Sigmoid colon (tissue), 7 donors: Measurements from ENCODE around the gene CHRM5. TPM values are rescaled to one million over a fixed set of nuclear protein-coding genes. Genes with fewer than 3 reads are reported as not detected.
"Not testable (repeated sequence)": the region's sequence is repeated elsewhere in the genome, so short reads cannot be mapped to it uniquely, and the experiment has no call there.

Experiments
- DNase-seq: peaks from one replicate; pipeline ENCODE4 v3.0.0-alpha.2; 2019
- H3K27ac ChIP-seq, 4 donors: fragments of 200-600 bp; sonication (generic); one replicate each; pipeline ENCODE4 v1.5.1; 2016 to 2019; ENCODE audit warnings: mild to moderate bottlenecking in 1 of 4
- H3K27me3 ChIP-seq, 3 donors: fragments of 200-600 bp; sonication (generic); one replicate each; pipeline ENCODE4 v1.5.1; 2019; ENCODE audit warnings: mild to moderate bottlenecking in 1 of 3
- H3K36me3 ChIP-seq, 4 donors: fragments of 200-600 bp; sonication (generic); one replicate each; pipeline ENCODE4 v1.5.1; 2016 to 2019
- H3K4me1 ChIP-seq, 4 donors: fragments of 200-600 bp; sonication (generic); one replicate each; pipeline ENCODE4 v1.5.1; 2017 to 2019
- H3K4me3 ChIP-seq, 4 donors: fragments of 200-600 bp; sonication (generic); one replicate each; pipeline ENCODE4 v1.5.1; 2017 to 2019; ENCODE audit warnings: mild to moderate bottlenecking in 2 of 4, moderate library complexity in 1 of 4
- H3K9me3 ChIP-seq, 4 donors: fragments of 200-600 bp in 3 of 4; sonication (generic) in 3 of 4; one replicate each; pipeline versions ENCODE4 v1.5.1 to v1.6.1; 2013 to 2019
- EP300 ChIP-seq, 4 donors: sonication (generic); formaldehyde crosslinking; IDR thresholded peaks; one replicate each; pipeline ENCODE4 v1.6.1; 2017; ENCODE audit warnings: antibody characterized with exemption in 4 of 4
- POLR2A ChIP-seq, 2 donors: fragments of 450-650 bp; IDR thresholded peaks; one replicate each; pipeline ENCODE4 v1.6.1; 2016; ENCODE audit warnings: antibody characterized with exemption in 2 of 2, mild to moderate bottlenecking in 2 of 2, moderate library complexity in 2 of 2
- POLR2AphosphoS5 ChIP-seq, 4 donors: sonication (generic); formaldehyde crosslinking; IDR thresholded peaks; one replicate each; pipeline ENCODE4 v1.6.1; 2017; ENCODE audit warnings: antibody characterized with exemption in 4 of 4
- WGBS, 2 donors: extraction: QIAGEN DNeasy Blood & Tissue Kit; methylation state at CpG; one replicate each; pipeline ENCODE4 v1.1.7; 2013; 5-methylcytosine and 5-hydroxymethylcytosine counted together
- intact Hi-C: fragments of 100-400 bp; cut with DNase I; formaldehyde crosslinking; loops from one replicate; pipeline ENCODE4 v1.15.1; 2023
- polyA plus RNA-seq, 3 donors: library from polyadenylated mRNA; stranded (reverse); fragments of 200-250 nt; gene quantifications; one replicate each; pipeline ENCODE4 v1.2.3, GENCODE V29; 2013
- total RNA-seq, 4 donors: library from RNA; depleted of rRNA; stranded (reverse); fragments of >200 nt; gene quantifications; one replicate each; pipeline ENCODE4 v1.1.0, GENCODE V29; 2016
- TF ChIP-seq, protein P1 (sequence below), 4 experiments: fragments of 450-650 bp in 3 of 4; fragments of 200-600 bp in 1 of 4; IDR thresholded peaks; one replicate each; pipeline ENCODE4 v1.5.1; 2016 to 2019; ENCODE audit warnings: antibody characterized with exemption in 4 of 4, mild to moderate bottlenecking in 3 of 4, moderate library complexity in 2 of 4
- donor health status: healthy with polysubstance abuse.
- donor health status: Bipolar disorder and iron deficiency.
- donor health status: healthy.

Gene CHRM5
- total and polyA plus RNA-seq, 7 donors: 0.01 TPM; not detected in 6

DNA sequence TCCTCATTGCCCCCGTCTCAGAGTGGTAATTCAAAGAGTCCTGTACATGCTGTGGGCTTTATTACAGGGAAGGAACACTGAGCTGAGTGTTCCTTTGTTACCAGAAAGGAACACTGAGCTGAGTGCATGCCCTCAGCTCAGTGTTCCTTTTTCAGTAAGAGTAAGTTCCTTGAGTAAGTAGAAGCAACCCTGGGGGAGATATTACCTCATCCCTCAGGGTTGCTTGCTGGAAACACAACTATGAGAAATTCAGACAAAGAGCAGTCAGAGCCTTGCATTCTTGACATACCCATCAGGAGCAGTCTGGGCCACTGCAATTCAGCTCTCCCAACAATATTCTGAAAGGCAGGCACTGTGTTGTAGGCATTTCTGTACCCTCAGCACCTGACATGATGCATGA, 17.0 kb downstream of the CHRM5 start:
- no peaks in the 10 kb centered on the region for H3K27me3 ChIP-seq
- no peak for DNase-seq
- H3K27ac ChIP-seq: no peak overlapping the region
- H3K4me3 ChIP-seq: no peak overlapping the region
- WGBS, 2 donors: 39 to 61% methylated on average over 1 of the region's 1 CpG
- no peak for TF ChIP-seq POLR2A (IDR thresholded peaks at IDR 0.05)
- intact Hi-C loops: no loop called here
- no peaks in the 10 kb centered on the region for H3K9me3 ChIP-seq
- H3K4me1 ChIP-seq: peaks cover 0 to 10% (median 2%) of the 10 kb centered on the region in 4 donors
- H3K36me3 ChIP-seq: no peaks in the 10 kb centered on the region

DNA sequence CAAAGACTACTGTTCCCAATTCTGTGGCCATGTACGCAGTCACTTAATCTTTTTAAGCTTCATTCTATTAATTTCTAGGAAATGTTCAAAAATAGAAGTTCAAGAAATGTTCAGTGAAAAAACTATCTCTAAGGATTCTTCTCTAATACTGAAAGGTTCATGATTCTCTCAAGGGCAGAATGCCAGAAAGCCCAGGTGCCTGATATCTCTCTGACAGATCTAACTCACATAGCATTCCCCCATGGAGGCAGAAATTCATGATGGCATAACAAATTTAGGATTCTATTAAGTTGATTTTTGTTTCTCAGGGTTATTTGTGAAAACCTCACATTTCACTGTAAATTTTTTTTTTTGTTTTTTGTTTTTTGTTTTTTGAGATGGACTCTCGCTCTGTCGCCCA, 17.5 kb downstream of the CHRM5 start:
- 67% methylated on average over 3 of the region's 3 CpGs for WGBS, 2 donors
- no peaks in the 10 kb centered on the region for H3K9me3 ChIP-seq
- TF ChIP-seq EP300 (IDR thresholded peaks at IDR 0.05) (no peak), POLR2A (IDR thresholded peaks at IDR 0.05) (no peak), POLR2AphosphoS5 (IDR thresholded peaks at IDR 0.05) (no peak)
- TF ChIP-seq, protein P1, sequence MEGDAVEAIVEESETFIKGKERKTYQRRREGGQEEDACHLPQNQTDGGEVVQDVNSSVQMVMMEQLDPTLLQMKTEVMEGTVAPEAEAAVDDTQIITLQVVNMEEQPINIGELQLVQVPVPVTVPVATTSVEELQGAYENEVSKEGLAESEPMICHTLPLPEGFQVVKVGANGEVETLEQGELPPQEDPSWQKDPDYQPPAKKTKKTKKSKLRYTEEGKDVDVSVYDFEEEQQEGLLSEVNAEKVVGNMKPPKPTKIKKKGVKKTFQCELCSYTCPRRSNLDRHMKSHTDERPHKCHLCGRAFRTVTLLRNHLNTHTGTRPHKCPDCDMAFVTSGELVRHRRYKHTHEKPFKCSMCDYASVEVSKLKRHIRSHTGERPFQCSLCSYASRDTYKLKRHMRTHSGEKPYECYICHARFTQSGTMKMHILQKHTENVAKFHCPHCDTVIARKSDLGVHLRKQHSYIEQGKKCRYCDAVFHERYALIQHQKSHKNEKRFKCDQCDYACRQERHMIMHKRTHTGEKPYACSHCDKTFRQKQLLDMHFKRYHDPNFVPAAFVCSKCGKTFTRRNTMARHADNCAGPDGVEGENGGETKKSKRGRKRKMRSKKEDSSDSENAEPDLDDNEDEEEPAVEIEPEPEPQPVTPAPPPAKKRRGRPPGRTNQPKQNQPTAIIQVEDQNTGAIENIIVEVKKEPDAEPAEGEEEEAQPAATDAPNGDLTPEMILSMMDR (IDR thresholded peaks at IDR 0.05): no peak
- intact Hi-C loops: no loop called here
- H3K27me3 ChIP-seq: no peaks in the 10 kb centered on the region
- no peak for DNase-seq
- peaks cover 0 to 10% (median 2%) of the 10 kb centered on the region in 4 donors for H3K4me1 ChIP-seq
- no peak overlapping the region for H3K27ac ChIP-seq
- H3K36me3 ChIP-seq: no peaks in the 10 kb centered on the region
- no peak overlapping the region for H3K4me3 ChIP-seq

DNA sequence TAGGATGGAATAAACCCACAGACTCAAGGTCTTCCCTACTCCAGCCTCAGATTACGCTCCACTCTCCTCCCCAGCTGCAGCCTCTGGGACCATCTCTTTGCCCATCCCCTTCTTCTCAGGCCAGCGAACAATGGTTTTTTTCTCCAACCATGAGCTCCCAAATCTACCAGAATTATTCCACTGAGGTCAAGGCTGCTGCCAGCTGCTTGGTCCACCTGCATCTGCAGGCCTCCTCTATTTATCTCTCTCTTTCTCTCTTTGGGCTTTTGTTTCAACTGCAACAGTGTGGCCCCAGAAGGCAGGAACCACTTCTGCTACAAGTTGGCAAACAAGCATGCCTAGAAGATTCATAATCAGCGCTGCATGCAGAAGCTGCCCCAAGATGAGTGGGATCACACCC, 19.1 kb downstream of the CHRM5 start:
- Histone ChIP-seq H3K9me3 (no peaks in the 10 kb centered on the region), H3K36me3 (no peaks in the 10 kb centered on the region), H3K4me1 (peaks cover 0 to 10% (median 2%) of the 10 kb centered on the region in 4 donors), H3K4me3 (no peak overlapping the region), H3K27ac (no peak overlapping the region), H3K27me3 (no peaks in the 10 kb centered on the region)
- intact Hi-C loops: no loop called here
- no peak for TF ChIP-seq POLR2AphosphoS5 (IDR thresholded peaks at IDR 0.05)
- TF ChIP-seq, protein P1 (IDR thresholded peaks at IDR 0.05): no peak
- no peak for TF ChIP-seq POLR2A (IDR thresholded peaks at IDR 0.05)
- TF ChIP-seq EP300 (IDR thresholded peaks at IDR 0.05): no peak
- DNase-seq: no peak
- 94 to 97% methylated on average over 3 of the region's 3 CpGs for WGBS, 2 donors

DNA sequence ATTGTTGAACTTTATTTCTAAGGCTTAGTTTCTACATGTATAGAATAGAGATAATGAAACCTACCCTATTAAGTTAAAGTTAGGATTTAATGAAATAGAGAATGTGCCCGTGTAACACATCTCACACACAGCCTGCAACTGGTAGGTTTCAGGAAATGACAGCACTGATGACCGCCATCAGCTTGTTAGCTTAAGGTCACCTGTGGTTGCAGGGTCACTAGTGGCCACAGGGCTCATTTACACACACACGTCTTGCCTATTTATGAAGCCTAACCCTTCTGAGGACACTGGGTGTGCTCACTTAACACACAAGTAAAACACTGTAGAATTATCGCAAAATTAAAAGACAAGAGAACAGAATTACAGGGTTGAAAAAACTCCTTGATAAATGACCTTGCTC, 20.1 kb downstream of the CHRM5 start:
- H3K27me3 ChIP-seq: no peaks in the 10 kb centered on the region
- no peak overlapping the region for H3K27ac ChIP-seq
- H3K9me3 ChIP-seq: no peaks in the 10 kb centered on the region
- peaks cover 0 to 10% (median 2%) of the 10 kb centered on the region in 4 donors for H3K4me1 ChIP-seq
- no peaks in the 10 kb centered on the region for H3K36me3 ChIP-seq
- no peak for TF ChIP-seq POLR2A (IDR thresholded peaks at IDR 0.05)
- no peak for TF ChIP-seq EP300 (IDR thresholded peaks at IDR 0.05)
- TF ChIP-seq POLR2AphosphoS5 (IDR thresholded peaks at IDR 0.05): no peak
- TF ChIP-seq, protein P1 (IDR thresholded peaks at IDR 0.05): no peak
- 87 to 93% methylated on average over 4 of the region's 4 CpGs for WGBS, 2 donors
- intact Hi-C loops: no loop called here
- no peak for DNase-seq
- no peak overlapping the region for H3K4me3 ChIP-seq

DNA sequence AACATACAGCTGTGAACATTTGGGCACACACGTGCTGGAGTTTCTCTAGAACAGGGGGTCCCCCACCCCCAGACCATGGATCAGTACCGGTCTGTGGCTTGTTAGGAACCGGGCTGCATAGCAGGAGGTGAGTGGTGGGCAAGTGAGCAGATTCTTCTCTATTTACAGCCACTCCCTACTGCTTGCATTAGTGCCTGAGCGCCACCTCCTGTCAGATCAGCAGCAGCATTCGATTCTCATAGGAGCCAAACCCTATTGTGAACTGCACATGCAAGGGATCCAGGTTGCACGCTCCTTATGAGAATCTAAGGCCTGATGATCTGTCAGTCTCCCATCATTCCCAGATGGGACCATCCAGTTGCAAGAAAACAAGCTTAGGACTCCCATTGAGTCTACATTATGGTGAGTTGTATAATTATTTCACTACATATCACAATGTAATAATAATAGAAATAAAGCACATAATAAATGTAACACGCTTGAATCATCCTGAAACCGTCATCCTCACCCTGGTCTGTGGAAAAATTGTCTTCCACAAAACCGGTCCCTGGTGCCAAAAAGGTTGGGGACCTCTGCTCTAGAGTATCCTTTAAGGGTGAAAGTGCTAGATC, 25.8 kb downstream of the CHRM5 start:
- TF ChIP-seq EP300 (IDR thresholded peaks at IDR 0.05) (no peak), POLR2A (IDR thresholded peaks at IDR 0.05) (no peak), POLR2AphosphoS5 (IDR thresholded peaks at IDR 0.05) (no peak)
- TF ChIP-seq, protein P1 (IDR thresholded peaks at IDR 0.05): no peak
- no peaks in the 10 kb centered on the region for H3K27me3 ChIP-seq
- H3K36me3 ChIP-seq: no peaks in the 10 kb centered on the region
- H3K9me3 ChIP-seq: no peaks in the 10 kb centered on the region
- H3K4me3 ChIP-seq: no peak overlapping the region
- intact Hi-C loops: no loop called here
- H3K4me1 ChIP-seq: no peaks in the 10 kb centered on the region
- H3K27ac ChIP-seq: no peak overlapping the region
- WGBS, 2 donors: 90 to 91% methylated on average over 9 of the region's 9 CpGs
- no peak for DNase-seq

DNA sequence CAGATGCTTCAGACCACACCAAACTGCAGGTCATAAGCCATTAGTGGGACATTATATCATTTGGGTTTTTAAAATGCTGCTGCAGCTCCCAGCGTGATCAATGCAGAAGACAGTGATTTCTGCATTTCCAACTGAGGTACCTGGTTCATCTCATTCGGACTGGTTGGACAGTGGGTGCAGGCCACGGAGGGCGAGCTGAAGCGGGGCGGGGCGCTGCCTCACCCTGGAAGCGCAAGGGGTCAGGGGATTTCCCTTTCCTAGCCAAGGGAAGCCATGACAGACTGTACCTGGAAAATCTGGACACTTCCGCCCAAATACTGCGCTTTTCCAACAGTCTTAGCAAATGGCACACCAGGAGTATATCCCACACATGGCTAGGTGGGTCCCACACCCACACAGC, 27.4 kb downstream of the CHRM5 start:
- H3K4me1 ChIP-seq, H3K9me3 ChIP-seq, H3K4me3 ChIP-seq, intact Hi-C loops, H3K27me3 ChIP-seq, H3K36me3 ChIP-seq, H3K27ac ChIP-seq, DNase-seq: not testable (repeated sequence)
- 95 to 97% methylated on average over 10 of the region's 10 CpGs for WGBS, 2 donors
